HepG2 (cell line): Measurements from ENCODE around the gene RORC. TPM values are rescaled to one million over a fixed set of nuclear protein-coding genes. Genes with fewer than 3 reads are reported as not detected.

Experiments
- ATRX ChIP-seq: sonication (generic); formaldehyde crosslinking; IDR thresholded peaks from 2 replicates; pipeline ENCODE4 v1.4.0; 2020; ENCODE audit warnings: missing genetic modification reagents, borderline replicate concordance
- FIP1L1 ChIP-seq: fragments of 200-400 bp; formaldehyde crosslinking; IDR thresholded peaks from 2 replicates; pipeline ENCODE4 v1.6.1; 2018; ENCODE audit warnings: low read depth, mild to moderate bottlenecking, low read length, moderate library complexity, borderline replicate concordance; ENCODE audit not compliant: insufficient read depth
- IRF2 ChIP-seq: IDR thresholded peaks from 2 replicates; pipeline ENCODE4 v1.6.1; 2018; ENCODE audit warnings: missing genetic modification reagents, missing compliant biosample characterization
- KLF12 ChIP-seq: sonication (generic); formaldehyde crosslinking; IDR thresholded peaks from 2 replicates; pipeline ENCODE4 v1.4.0; 2020; ENCODE audit warnings: missing genetic modification reagents, borderline replicate concordance
- KMT2A ChIP-seq: sonication (generic); formaldehyde crosslinking; IDR thresholded peaks from 2 replicates; pipeline ENCODE4 v1.4.0; 2020; ENCODE audit warnings: missing genetic modification reagents
- PCBP1 ChIP-seq: fragments of 200-400 bp; formaldehyde crosslinking; IDR thresholded peaks from 2 replicates; pipeline ENCODE4 v1.6.1; 2017; ENCODE audit warnings: mild to moderate bottlenecking, low read depth, low read length, borderline replicate concordance
- RBFOX2 ChIP-seq: fragments of 200-400 bp; formaldehyde crosslinking; IDR thresholded peaks from 2 replicates; pipeline ENCODE4 v1.6.1; 2017; ENCODE audit warnings: low read depth, mild to moderate bottlenecking, low read length
- REPIN1 ChIP-seq: sonication (generic); formaldehyde crosslinking; IDR thresholded peaks from 2 replicates; pipeline ENCODE4 v1.8.0; 2022; ENCODE audit warnings: missing genetic modification reagents, low read depth, mild to moderate bottlenecking, borderline replicate concordance
- SRSF4 ChIP-seq: fragments of 200-400 bp; formaldehyde crosslinking; IDR thresholded peaks from one replicate; pipeline ENCODE4 v1.6.1; 2018; ENCODE audit warnings: mild to moderate bottlenecking, low read depth, low read length, moderate library complexity; ENCODE audit not compliant: poor library complexity, severe bottlenecking
- XRCC5 ChIP-seq: fragments of 200-400 bp; formaldehyde crosslinking; optimal IDR thresholded peaks from 2 replicates; pipeline ENCODE3; 2017; ENCODE audit warnings: mild to moderate bottlenecking, low read length
- ZKSCAN8 ChIP-seq: IDR thresholded peaks from 2 replicates; pipeline ENCODE4 v1.6.1; 2016; ENCODE audit warnings: borderline replicate concordance, missing genetic modification reagents, missing compliant biosample characterization
- ZNF430 ChIP-seq: sonication (generic); formaldehyde crosslinking; IDR thresholded peaks from 2 replicates; pipeline ENCODE4 v1.9.0; 2021; ENCODE audit warnings: mild to moderate bottlenecking, missing genetic modification reagents
- ZNF549 ChIP-seq: sonication (generic); formaldehyde crosslinking; IDR thresholded peaks from 2 replicates; pipeline ENCODE4 v1.5.0; 2020; ENCODE audit warnings: missing genetic modification reagents
- ZNF83 ChIP-seq: sonication (generic); formaldehyde crosslinking; IDR thresholded peaks from 2 replicates; pipeline ENCODE4 v1.4.0; 2020; ENCODE audit warnings: missing genetic modification reagents, mild to moderate bottlenecking, borderline replicate concordance
- polyA plus RNA-seq, 8 experiments: library from polyadenylated mRNA; depleted of rRNA in 3 of 8; stranded (reverse) in 7 of 8; unstranded in 1 of 8; fragments of >200 nt; fragmentation: Illumina TruSeq in 4 of 8; extraction: Trizol in 4 of 8; gene quantifications; 2 replicates each; pipeline versions ENCODE4 v1.2.1 to v1.2.3, GENCODE V29; 2011 to 2016; ENCODE audit warnings: low read depth in 4 of 8, missing spikeins in 1 of 8, mixed read lengths in 1 of 8; ENCODE audit not compliant: insufficient read depth in 1 of 8
- total RNA-seq, 5 experiments: library from RNA; depleted of rRNA; stranded (reverse); fragments of >200 nt; fragmentation: Illumina TruSeq; extraction: Trizol; gene quantifications; 2 replicates each; pipeline ENCODE4 v1.2.3, GENCODE V29; 2016; ENCODE audit warnings: low read depth in 1 of 5
- TF ChIP-seq, protein P1 (sequence below): sonication (generic); formaldehyde crosslinking; IDR thresholded peaks from 2 replicates; pipeline ENCODE4 v1.8.0; 2022; ENCODE audit warnings: missing genetic modification reagents, mild to moderate bottlenecking, borderline replicate concordance
- TF ChIP-seq, protein P2 (sequence below): sonication (generic); formaldehyde crosslinking; IDR thresholded peaks from 2 replicates; pipeline ENCODE4 v1.8.1; 2022; ENCODE audit warnings: mild to moderate bottlenecking, missing genetic modification reagents
- TF ChIP-seq, protein P3 (sequence below): sonication (generic); formaldehyde crosslinking; IDR thresholded peaks from 2 replicates; pipeline ENCODE4 v1.4.0; 2020; ENCODE audit warnings: missing genetic modification reagents
- TF ChIP-seq, protein P4 (sequence below): sonication (generic); formaldehyde crosslinking; IDR thresholded peaks from 2 replicates; pipeline ENCODE4 v1.4.0; 2020; ENCODE audit warnings: mild to moderate bottlenecking, missing genetic modification reagents

Gene RORC
- total and polyA plus RNA-seq, 2 of the 13 experiments (the other 11 are each of a cell fraction or from before 2014, with no cell fraction given), result 2.5 to 6.5 TPM

DNA sequence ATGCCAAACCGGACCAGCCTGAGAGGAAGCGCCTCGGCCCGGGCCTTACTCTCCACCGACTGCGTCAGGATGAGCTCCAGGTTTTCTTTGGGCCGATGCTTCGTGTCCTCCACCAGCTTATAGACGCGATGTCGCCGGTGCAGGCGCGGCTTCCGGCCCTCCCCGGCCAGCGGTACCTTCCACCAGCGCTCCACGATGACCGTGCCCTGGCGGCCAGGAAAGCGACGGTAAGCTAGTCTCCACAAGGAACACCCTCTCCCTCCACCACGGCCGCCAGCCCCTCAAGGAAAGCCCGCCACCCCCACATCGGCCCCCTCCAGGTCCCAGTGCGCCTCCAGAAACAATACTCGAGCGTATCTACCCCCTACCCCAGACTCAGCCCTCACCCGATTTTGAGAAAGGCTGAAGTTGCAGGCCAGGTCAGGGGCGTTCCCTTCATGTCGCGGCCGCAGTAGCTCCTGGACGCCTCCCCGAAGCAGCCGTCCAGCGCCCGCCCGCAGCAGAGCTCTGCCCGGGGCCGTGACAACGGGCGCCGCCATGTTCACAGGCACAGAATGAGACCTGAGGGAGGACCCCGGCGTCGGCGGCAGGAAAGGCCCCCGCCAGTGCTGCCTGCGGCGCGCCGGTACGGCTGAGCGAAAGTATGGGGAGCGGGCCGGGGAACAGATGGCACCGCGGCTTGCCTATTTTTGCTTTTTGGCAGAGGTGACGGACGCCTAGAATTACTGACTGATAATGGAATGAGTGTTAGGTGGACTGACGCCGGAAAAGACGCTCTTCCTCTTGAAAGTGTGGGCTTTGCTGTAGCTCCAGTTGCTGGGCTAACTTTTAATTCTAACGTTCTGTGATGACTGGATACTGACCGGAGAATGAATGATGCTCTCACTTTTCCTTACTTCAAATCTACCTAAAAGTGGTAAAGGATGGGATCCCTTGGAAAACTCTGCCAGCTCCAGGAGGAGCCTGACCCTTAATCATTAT, 68.4 kb downstream of the RORC start, which contains the start of gene MRPL9 (continued):
- TF ChIP-seq, protein P1, sequence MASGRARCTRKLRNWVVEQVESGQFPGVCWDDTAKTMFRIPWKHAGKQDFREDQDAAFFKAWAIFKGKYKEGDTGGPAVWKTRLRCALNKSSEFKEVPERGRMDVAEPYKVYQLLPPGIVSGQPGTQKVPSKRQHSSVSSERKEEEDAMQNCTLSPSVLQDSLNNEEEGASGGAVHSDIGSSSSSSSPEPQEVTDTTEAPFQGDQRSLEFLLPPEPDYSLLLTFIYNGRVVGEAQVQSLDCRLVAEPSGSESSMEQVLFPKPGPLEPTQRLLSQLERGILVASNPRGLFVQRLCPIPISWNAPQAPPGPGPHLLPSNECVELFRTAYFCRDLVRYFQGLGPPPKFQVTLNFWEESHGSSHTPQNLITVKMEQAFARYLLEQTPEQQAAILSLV (CRISPR knock-in tag), result peak; percentile 88
- no peak for TF ChIP-seq ATRX
- TF ChIP-seq FIP1L1, result no peak
- TF ChIP-seq RBFOX2, result peak; percentile 95
- peak; percentile 73 for TF ChIP-seq ZNF430 (CRISPR knock-in tag)
- peak; percentile 91; the same call in 1 of the 2 replicates for TF ChIP-seq REPIN1 (CRISPR knock-in tag)
- TF ChIP-seq ZNF83 (CRISPR knock-in tag), result peak; percentile 62; the same call in 1 of the 2 replicates
- TF ChIP-seq, protein P2, sequence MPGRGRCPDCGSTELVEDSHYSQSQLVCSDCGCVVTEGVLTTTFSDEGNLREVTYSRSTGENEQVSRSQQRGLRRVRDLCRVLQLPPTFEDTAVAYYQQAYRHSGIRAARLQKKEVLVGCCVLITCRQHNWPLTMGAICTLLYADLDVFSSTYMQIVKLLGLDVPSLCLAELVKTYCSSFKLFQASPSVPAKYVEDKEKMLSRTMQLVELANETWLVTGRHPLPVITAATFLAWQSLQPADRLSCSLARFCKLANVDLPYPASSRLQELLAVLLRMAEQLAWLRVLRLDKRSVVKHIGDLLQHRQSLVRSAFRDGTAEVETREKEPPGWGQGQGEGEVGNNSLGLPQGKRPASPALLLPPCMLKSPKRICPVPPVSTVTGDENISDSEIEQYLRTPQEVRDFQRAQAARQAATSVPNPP (CRISPR knock-in tag), result peak; percentile 63; the same call in 1 of the 2 replicates
- TF ChIP-seq KLF12 (CRISPR knock-in tag), result 0 out of 2 replicates have a peak, but pooled peaks have one; percentile 67
- TF ChIP-seq, protein P3, sequence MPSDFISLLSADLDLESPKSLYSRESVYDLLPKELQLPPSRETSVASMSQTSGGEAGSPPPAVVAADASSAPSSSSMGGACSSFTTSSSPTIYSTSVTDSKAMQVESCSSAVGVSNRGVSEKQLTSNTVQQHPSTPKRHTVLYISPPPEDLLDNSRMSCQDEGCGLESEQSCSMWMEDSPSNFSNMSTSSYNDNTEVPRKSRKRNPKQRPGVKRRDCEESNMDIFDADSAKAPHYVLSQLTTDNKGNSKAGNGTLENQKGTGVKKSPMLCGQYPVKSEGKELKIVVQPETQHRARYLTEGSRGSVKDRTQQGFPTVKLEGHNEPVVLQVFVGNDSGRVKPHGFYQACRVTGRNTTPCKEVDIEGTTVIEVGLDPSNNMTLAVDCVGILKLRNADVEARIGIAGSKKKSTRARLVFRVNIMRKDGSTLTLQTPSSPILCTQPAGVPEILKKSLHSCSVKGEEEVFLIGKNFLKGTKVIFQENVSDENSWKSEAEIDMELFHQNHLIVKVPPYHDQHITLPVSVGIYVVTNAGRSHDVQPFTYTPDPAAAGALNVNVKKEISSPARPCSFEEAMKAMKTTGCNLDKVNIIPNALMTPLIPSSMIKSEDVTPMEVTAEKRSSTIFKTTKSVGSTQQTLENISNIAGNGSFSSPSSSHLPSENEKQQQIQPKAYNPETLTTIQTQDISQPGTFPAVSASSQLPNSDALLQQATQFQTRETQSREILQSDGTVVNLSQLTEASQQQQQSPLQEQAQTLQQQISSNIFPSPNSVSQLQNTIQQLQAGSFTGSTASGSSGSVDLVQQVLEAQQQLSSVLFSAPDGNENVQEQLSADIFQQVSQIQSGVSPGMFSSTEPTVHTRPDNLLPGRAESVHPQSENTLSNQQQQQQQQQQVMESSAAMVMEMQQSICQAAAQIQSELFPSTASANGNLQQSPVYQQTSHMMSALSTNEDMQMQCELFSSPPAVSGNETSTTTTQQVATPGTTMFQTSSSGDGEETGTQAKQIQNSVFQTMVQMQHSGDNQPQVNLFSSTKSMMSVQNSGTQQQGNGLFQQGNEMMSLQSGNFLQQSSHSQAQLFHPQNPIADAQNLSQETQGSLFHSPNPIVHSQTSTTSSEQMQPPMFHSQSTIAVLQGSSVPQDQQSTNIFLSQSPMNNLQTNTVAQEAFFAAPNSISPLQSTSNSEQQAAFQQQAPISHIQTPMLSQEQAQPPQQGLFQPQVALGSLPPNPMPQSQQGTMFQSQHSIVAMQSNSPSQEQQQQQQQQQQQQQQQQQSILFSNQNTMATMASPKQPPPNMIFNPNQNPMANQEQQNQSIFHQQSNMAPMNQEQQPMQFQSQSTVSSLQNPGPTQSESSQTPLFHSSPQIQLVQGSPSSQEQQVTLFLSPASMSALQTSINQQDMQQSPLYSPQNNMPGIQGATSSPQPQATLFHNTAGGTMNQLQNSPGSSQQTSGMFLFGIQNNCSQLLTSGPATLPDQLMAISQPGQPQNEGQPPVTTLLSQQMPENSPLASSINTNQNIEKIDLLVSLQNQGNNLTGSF (CRISPR knock-in tag), result no peak
- no peak for TF ChIP-seq SRSF4
- TF ChIP-seq XRCC5, result peak; percentile 69
- TF ChIP-seq IRF2 (CRISPR knock-in tag), result no peak
- TF ChIP-seq PCBP1, result peak; percentile 75; the same call in 1 of the 2 replicates
- TF ChIP-seq KMT2A (CRISPR knock-in tag), result peak; percentile 94
- TF ChIP-seq ZKSCAN8, result no peak
- TF ChIP-seq, protein P4, sequence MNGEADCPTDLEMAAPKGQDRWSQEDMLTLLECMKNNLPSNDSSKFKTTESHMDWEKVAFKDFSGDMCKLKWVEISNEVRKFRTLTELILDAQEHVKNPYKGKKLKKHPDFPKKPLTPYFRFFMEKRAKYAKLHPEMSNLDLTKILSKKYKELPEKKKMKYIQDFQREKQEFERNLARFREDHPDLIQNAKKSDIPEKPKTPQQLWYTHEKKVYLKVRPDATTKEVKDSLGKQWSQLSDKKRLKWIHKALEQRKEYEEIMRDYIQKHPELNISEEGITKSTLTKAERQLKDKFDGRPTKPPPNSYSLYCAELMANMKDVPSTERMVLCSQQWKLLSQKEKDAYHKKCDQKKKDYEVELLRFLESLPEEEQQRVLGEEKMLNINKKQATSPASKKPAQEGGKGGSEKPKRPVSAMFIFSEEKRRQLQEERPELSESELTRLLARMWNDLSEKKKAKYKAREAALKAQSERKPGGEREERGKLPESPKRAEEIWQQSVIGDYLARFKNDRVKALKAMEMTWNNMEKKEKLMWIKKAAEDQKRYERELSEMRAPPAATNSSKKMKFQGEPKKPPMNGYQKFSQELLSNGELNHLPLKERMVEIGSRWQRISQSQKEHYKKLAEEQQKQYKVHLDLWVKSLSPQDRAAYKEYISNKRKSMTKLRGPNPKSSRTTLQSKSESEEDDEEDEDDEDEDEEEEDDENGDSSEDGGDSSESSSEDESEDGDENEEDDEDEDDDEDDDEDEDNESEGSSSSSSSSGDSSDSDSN (CRISPR knock-in tag), result peak; percentile 87
- TF ChIP-seq ZNF549, result no peak
